Activated CD8-positive, alpha-beta memory T cell treated with anti-CD3 and anti-CD28 coated beads, Interleukin-2, amount 50 U/mL, for 4 hours (primary cell): Measurements from ENCODE around the gene XRCC5.
"Not testable (repeated sequence)": the region's sequence is repeated elsewhere in the genome, so short reads cannot be mapped to it uniquely, and the experiment has no call there.

Source experiments
- DNase-seq: peaks from one replicate; pipeline ENCODE4 v3.0.0-alpha.2; 2020

XRCC5 gene

DNA sequence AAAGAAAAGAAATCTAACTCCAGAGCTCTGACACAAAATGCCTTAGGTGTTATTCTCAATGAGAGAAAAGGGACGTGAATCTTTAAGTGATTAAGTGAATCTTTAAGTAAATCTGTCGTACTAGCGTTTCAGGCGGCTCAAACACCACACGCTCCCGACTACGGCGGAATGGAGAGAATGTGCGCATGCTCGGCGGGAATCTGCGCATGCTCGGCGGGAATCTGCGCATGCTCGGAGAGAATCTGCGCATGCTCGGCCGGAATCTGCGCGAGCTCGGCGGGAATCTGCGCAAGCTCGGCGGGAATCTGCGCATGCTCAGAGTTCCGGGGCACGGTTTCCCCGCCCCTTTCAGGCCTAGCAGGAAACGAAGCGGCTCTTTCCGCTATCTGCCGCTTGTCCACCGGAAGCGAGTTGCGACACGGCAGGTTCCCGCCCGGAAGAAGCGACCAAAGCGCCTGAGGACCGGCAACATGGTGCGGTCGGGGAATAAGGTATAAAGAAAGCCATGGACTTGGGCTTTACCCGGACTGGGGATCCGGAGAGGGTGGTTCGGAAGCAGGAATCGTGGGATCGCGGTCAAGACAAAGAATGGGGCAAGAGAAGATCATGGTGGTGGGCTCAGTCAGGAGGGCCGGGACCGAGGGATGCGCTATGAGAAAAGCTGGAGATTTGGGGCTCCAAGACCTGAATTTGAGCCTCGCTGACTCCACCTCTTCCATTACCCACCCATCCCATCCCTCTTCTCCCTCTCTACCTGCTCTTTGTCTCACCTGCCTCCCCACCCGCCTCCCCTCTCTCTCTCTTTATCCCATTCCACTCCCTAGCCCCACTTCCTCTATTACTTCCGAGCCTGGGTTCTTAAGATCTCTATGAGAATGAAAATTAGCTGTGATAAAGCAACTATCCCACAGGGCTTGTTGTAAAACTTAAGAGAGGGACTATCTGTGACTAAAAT lies at the start of gene XRCC5:
Gene XRCC5, plus strand, starts transcription at position 382 of the 955 bp plus-strand sequence. Its CDS starts 89 bp downstream, at position 471.
- peak; percentile 98 for DNase-seq

DNA sequence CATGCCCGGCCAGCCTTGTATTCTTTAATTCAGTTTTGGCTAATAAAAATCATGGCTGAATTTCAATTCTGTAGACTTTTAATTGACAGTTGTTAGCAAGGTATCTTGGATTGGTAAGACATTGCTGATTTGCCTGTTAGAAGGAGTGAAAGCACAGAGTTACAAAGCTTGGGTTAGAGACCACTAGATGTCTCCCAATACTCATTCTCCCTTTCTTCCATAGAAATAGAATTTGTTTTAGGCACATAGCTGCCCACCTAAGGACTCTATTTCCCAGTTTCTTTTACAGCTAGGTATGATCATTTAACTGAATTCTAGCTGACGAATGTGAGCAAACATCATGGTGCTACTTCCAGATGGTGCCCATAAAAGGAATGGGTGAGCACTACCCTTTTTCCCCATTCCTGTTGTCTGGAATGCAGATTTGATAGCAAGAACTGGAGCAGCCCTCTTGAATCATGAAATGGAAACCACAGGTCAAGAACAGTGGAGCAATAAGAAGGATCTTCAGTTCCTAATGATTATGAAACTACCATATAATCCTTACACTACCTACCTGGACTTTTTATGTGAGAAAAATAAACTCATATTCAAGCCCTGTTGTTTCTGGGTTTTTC lies 45.0 kb upstream of the XRCC5 start:
- DNase-seq, result no peak

DNA sequence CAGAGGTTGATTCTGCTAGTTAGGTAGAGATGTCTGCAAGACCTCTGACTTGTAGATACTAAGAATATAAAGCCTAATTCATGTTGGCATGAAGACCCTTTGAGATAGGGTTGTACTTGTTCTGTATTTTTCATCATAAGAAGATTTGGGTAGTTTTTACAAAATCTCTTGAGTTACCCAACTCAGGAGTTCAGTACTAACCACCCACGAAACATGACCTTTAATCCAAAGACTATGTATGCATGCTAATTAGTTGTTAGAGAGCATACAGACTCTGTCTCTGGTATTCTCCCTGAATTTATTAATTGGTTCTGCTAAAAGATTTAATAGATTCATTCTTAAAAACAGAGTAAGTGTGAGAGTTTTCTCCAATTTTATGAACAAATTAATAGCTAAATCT lies 44.5 kb upstream of the XRCC5 start:
- DNase-seq, result no peak

DNA sequence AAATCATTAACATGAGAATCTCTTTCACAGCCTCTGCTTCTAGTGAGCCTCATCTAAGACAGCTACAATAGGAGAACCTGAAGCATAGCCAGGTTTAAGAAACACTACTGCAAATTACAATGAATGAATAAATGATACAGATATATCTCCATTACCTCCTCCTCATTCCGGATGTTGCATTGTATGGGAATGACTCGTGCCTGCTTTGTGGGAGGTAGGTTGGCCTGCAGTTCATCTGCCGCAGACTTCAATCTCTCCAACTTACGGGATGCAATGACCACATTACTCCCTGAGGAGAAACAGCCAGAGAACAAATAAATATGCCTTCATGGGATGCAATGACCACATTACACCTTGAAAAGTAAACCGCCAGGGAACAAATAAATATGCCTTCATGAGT lies 42.9 kb upstream of the XRCC5 start:
- no peak for DNase-seq

DNA sequence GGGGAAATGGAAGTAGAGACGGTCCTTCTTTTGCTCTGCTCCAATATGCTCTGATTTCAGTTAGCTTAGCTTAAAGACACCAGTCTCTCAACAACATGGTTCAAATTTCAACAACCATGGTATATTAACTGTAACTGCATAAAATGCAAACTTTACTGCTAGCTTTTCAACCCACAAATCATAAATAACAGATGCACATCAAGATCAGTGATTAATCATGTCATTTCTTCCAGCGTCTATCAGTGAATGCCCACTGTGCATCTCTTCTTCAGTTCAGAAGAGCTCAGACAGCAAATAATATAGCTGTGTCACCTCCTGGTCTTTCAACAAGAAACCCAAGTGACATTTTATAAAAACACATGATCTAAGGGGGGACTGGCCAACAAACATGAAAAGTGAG lies 40.1 kb upstream of the XRCC5 start:
- no peak for DNase-seq

DNA sequence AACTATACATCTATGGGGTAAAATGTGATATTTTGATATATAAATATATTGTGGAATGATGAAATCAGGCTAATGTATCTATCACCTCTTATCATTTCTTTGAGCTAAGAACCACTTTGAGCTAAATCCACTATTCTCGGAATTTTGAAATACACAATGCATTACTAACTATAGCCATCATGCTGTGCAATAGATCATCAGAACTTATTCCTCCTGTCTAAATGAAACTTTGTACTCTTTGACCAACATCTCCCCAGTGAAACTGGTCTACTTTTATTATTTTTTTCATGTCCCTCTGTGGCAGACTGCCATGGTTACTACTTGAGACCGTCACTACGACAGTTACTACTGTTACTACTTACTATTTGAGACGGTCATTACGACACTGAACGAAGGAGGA lies 39.0 kb upstream of the XRCC5 start:
- no peak for DNase-seq

DNA sequence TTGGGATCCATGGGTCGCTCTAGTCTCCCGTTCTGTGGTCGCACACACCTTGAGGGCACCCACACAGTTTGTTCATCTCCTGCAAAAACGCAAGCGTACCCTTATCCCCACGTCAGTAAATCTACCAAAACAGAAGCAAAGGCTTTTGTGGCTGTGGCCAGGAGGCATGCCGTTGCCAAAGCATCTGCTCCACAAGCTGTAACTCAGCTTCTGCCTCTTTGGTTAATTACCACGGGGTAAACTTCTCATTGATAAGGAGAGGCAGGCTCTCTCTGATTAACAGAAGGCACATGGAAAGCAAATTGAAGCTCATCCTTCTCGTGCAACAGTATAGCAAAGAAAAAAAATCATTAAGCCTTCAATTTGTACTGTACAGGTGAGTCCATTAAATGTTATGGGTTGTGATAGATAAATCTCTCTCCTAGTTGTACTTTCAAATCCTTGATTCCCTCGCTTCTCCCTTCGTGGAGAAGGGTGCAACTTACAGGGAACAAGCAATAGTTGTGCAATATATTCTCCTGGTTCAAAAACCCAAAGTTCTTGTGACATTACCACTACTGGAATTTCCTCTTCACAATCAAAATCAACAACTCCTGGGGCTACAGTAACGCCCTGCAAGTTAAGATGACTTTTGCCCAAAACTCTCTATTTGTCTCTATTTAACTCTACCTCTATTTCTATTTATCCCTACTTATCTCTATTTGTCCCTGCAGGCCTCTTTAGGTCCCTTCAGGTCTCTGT lies 37.9 kb upstream of the XRCC5 start:
- no peak for DNase-seq

DNA sequence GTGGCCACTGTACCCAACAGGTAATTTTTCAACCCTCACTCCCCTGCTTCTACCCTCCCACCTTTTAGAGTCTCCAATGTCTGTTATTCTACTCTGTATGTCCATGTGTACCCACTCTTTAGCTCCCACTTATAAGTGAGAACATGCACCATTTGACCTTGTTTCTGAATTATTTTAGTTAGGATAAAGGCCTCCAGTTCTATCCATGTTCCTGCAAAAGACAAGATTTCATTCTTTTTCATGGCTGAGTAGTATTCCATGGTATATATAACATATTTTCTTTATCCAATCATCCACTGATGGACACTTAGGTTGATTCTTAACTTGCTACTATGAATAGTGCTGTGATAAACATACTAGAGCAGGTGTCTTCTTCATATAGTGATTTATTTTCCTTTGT lies 36.7 kb upstream of the XRCC5 start:
- DNase-seq, result no peak

DNA sequence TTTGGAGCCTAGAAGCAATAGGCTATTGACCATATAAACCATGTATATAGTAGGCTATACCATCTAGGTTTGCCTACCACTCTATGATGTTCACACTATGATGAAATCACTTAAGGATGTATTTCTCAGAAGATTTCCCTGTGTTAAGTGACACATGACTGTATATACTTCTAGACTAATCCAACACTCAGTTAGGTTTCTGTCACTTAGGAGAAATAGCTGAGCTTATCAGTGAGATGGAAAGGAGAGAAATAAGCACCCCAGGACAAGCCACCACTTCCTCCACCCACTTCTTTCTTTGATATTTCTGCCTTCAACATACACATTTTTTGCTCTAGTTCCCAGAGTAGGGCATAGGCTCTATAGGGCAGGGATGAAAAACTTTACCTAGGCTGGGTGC lies 35.4 kb upstream of the XRCC5 start:
- DNase-seq, result no peak

DNA sequence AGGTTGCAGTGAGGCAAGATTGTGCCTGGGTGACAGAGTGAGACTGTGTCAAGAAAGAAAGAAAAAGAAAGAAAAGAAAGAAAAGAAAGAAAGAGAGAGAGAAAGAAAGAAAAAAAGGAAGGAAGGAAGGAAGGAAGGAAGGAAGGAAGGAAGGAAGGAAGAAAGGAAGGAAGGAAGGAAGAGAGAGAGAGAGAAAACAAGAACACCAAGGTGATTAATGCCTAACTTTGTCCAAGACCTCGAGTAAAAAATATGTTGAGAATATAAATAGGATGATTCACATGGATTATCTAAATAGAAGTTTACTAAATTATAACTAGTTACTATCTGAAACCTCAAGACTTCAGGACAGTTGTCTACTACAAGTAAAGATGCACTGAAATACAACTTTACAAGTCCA lies 34.8 kb upstream of the XRCC5 start:
- no peak for DNase-seq

DNA sequence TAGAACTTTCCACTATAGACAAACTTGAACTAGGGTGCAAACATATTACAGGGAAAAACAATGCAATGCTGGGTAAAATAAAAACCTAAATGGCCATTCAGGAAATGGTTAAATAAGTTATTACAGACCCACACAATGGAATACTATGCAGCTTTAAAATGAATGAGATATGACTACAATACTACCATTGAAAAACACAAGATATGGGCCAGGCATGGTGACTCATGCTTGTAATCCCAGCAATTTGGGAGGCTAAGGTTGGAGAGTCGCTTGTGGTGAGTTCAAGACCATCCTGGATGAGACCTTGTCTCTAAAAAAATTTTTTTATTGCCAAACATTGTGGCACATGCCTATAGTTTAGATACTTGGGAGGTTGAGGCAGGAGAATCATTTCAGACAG lies 34.4 kb upstream of the XRCC5 start:
- no peak for DNase-seq

DNA sequence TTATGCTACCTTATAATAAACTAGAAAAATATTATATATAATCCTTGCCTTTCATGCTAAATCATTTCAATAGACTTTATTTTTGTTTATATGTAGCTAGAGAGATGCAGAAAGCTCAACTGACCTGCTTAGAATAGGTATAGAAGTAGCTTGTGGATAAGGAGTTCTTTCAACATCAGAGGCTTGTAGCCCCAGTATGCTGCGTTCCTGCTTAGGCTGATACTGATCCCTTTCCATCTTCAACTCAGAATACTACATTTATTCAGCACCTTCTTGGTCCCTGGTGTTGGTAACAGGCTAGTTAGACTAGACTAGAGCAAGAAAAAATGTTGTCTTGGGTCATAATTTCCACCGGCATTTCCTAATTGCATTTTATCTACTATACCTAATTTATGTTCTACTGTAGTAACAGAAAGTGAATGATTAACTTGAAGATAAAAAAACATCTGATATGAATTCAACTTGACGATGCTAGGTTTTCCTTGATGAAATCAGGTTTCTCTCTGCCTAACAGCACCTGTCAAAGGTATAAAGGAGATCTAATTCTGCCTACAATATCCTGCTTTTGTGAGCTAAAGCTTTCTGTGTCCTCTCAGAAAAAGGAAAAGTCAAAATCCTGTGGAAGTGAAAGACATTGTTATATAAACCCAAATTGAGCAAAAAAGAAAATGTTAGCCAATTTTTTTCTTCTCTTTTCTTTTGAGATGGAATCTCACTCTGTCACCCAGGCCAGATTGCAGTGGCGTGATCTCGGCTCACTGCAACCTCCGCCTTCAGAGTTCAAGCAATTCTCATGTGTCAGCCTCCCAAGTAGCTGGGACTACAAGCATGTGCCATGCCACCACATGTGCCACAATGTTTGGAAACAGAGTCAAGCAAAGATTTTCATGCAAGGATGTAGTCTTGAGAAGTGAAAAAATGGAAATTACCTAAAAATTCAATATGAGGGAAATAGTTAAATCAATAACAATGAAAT lies 33.4 kb upstream of the XRCC5 start:
- DNase-seq, result no peak

DNA sequence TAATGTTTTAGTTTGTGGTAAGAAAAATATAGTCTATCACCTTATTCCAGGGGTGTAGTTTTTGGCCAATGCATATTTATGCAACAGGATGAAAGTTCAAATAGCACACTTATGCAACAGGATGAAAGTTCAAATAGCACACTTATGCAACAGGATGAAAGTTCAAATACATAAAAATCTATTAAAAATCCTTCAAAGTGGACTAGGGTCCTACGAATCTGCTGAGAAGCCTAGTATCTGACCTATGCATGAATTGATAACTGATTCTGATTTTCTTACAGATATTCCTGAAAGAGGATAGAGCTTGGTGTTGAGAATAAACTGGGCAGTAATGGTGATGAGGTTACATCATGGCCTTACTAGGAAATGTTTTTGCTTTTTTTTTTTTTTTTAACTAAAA lies 30.4 kb upstream of the XRCC5 start:
- DNase-seq, result no peak

DNA sequence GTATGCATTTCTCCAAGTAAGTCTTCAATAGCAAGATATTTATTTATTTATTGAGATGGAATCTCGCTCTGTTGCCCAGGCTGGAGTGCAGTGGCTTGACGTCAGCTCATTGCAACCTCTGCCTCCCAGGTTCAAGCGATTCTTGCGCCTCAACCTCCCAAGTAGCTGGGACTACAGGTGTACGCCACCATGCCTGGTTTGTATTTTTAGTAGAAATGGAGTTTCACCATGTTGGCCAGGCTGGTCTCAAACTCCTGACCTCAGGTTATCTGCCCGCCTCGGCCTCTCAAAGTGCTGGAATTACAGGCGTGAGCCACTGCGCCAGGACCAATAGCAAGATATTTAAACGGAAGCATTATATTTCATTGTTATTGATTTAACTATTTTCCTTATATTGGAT lies 29.1 kb upstream of the XRCC5 start:
- DNase-seq, result not testable (repeated sequence)

DNA sequence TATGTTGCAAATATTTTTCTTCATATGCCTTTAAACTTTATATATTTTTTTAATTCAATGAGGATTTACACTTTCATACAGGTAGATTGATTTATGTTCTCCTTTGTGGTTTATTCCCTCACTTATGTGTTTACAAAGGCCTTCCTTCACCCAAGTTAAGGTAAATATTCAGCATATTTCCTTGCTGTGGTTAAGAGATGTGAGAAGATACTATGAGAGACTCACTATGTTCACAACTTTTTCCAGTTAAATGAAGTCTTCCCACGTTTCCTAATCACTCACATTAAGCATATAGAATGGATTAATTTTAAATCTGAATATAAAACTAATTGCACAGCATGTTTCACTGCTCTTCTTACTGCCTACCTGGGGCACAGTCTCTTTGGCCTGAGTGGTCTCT lies 28.1 kb upstream of the XRCC5 start:
- DNase-seq, result no peak

DNA sequence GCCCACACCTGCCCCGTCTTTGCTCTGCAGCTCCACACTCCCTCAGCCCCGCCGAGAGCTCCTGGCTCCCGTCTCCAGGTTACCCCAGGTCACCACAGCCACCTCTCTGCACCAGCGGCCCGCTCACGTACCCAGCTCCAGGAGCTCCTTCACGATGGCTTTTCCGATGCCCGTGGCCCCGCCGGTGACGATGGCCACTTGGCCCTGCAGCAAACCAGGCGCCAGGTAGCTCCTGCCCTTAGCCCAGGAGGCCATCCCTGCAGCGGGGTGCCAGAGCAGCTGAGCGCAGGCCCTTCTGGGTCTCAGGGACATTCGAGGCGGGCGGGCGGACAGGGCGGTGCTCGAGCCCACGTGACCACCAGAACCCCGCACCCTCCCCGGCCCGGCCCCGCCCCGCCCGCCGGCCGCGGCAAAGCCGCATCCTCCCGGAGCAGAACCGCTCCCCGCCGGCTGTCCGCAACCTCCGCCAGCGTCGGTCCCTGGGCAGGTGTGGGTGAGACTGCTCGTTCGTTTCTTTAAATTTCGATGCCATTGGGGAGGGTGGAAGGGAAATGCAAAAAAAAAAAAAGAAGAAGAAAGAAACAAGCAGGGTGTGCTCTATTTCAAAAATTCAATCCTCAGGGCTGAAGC lies 27.5 kb upstream of the XRCC5 start, which contains the start of the genes PECR and TMEM169:
Gene PECR, minus strand, starts transcription at position 323 of the 630 bp plus-strand sequence. Its CDS starts 68 bp downstream, at position 255.
Gene TMEM169, plus strand, starts transcription at position 433 of the 630 bp plus-strand sequence. CDS start 14,045 bp downstream, outside the sequence.
- peak; percentile 67 for DNase-seq

DNA sequence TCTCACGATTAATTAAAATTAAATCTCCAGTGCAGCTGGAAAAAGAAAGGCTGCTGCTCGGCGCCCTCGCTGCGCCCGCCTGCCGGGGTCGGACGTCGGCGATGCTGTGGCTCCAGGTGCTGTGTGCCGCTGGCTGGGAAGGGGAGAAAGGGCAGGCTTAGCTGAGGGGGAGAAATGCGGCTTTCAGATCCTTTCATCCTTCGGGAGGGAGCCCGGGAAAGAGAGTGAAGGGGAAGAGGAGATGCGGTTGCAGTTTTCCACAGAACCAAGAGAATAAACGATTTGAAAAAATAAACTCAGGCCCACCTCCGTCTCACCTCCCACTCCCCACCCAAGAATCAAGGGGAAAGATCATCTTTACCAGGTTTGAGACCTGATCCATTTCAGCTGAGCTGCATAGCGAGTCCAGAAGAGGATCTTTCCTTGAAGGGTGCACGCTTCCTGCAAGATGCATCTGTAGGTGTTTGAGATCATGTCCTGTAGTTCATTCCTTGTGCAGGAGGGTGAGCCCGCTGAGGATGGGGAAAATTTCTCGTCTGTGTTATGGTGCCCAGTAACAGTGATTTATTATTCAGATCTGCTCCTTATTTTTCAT lies 26.9 kb upstream of the XRCC5 start:
- DNase-seq, result no peak

DNA sequence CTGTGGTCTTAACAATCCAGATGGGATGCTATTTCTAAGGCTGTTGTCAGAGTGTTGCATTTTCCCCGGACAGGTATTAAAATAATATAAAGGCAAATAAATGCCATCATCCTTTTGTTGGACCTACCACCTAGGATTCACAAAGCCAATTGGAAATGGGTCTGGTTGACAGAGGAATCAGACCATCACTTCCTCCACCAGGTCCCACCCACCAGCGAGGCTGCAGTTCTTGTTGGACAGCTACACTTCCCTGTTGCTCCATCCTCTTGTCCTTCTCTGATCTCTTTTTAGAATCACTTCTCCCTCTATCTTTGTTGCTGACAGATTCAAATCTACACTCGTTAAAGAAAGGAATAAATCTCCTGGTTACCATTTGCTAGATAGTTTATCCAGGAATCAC lies 26.3 kb upstream of the XRCC5 start:
- DNase-seq, result no peak

DNA sequence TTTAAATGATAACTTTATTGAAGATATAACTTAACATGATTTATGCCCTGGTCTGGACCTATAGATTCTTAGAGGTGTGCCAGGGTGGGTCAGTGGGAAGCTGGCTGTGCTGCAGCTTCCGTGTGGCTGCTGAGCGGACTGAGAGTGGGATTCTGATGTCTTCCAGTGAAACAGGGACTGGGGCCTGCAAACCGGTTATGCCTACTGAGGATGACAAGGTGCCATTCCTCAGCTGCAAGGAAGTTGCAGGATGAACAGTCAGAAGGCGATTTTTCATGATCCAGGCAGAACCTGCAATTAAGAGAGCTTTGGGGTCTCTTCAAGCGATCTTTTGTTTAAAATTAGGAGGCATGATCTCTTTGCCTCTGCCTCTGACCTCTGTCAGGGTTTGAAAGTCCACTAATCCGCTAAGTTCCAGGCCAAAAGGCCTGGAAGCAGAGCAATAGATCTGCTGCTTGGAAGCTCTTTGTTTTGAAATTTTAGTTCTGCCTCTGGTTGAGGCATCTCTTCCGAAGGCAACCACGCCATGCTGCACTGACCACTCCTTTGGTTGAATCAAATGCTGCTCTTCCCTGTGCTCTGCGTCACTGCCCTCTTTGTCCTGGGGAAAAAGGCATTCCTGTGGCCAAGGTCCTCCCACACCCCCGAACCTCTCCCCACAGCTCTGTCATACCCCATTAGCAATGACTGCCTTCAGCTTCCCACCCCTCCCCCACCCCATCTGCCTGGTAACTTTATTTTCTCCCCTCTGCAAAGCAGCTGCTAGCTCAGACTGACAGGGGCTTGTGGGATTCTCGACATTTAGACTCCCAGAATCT lies 25.5 kb upstream of the XRCC5 start:
- DNase-seq, result no peak

DNA sequence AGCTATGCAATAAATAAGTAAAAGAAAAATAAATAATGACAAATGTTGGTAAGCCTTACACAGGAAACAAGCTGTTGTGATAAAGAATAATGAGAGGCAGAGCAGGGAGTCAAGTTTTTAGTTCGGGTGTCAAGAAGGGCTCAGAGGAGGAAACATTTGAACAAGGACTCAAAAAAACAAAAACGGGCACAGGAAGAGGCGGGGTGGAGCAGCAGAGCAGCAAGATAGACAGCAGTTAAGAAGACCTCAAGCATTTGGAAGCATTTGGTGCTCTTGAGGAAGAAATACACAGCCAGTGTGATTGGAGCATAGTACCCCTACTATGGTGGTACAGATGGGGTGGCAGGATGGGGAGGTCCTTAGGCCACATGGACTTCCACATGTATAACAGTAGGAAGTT lies 24.6 kb upstream of the XRCC5 start:
- no peak for DNase-seq
